ENCODE results near the gene BRD3.

Gene BRD3

GRCh38 chr9:134066913-134067851, 644 bp downstream of the BRD3 start:
- no peak for DNase-seq (ENCODE audit: low read depth, low spot score)

DNA sequence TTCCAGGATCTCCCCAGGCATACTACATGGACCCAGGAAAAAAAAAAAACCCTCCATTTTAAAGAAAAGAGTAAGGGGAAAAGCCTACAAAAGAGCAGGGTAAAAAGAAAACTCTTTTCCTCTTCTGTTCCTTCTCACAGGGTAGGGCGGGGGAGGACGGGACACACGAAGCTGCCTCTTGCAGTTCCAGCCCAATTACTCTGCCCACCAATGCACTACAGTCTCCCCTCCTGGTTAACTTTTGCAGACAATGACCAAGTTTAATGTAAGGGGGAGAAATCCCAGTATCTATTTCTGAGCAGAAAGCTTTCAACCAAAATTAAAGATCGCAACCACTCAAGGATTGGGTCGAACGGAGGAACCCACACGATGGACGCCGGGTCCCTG, 1.3 kb downstream of the BRD3 start:
- no peak for DNase-seq (ENCODE audit: low read depth, low spot score)

- DNase-seq (ENCODE audit: low read depth, low spot score) = no peak
Observed at GRCh38 chr9:134065612-134066419, 2.0 kb downstream of the BRD3 start.

DNA sequence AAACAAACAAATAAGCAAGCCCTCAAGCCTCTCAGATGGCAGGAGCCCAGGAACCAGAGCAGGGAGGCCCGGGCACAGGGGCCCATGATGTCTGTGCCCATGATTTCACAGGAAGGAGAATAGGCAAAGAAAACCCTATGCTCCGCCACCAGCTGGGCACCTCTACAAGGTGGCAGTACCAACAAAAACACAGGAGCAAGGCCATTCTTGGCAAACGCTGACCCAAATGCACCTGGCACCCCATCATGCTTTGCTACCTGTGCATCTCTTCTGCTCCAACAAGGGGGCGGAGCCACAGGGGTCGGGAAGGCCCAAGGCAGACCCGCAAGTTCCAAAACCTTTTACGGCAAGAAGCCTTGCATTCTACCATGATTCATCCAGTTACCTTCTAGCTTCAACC, 3.1 kb downstream of the BRD3 start:
- DNase-seq (ENCODE audit: low read depth, low spot score) = no peak

DNA sequence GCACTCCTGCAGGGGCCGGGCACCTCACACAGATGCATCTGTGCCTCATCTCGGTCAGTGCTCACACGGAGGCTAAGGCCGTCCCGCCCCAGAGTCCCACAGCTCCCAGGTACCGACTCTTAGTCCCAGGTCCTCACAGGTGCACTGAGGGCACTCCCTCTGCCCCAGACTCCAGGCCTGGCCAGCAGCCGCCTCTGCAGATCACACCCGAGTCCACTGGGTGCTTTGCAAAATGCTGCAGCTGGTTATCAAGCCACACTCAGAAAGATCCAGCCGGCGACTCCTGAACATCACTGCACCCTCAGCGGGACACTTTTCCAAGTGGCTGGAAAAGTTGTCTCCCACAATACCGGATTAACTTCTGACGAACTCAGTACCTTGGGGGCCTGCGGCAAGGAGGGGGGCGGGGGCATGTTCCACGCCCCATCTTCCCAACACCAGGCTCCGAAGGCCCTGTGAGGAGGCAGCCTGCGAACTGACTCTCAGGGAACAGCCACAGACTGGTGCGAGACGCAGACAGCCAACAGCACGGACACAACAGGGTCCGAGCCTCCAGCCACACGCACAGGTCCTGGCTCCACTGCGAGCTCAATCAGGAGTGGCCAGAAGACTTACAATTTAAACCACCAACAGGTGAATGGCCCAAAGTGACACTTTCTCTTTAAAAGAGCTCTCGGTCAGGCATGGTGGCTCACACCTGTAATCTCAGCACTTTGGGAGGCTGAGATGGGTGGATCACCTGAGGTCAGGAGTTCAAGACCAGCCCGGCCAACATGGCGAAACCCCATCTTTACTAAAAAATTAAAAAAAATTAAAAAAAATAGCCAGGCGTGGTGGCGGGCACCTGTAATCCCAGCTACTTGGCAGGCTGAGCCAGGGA, 4.0 kb downstream of the BRD3 start:
- no peak for DNase-seq (ENCODE audit: low read depth, low spot score)

GRCh38 chr9:134063088-134063570, 4.7 kb downstream of the BRD3 start:
- DNase-seq (ENCODE audit: low read depth, low spot score) = no peak

GRCh38 chr9:134062461-134063087, 5.3 kb downstream of the BRD3 start:
- DNase-seq (ENCODE audit: low read depth, low spot score) = no peak

- no peak for DNase-seq (ENCODE audit: low read depth, low spot score)
Observed at GRCh38 chr9:134061688-134062371, 6.0 kb downstream of the BRD3 start.

GRCh38 chr9:134061019-134061687, 6.7 kb downstream of the BRD3 start:
- no peak for DNase-seq (ENCODE audit: low read depth, low spot score)

- no peak for DNase-seq (ENCODE audit: low read depth, low spot score)
Observed at GRCh38 chr9:134060546-134060945, 7.3 kb downstream of the BRD3 start.

GRCh38 chr9:134059661-134060395, 8.0 kb downstream of the BRD3 start:
- no peak for DNase-seq (ENCODE audit: low read depth, low spot score)

- no peak for DNase-seq (ENCODE audit: low read depth, low spot score)
Observed at GRCh38 chr9:134059188-134059641, 8.6 kb downstream of the BRD3 start.

DNA sequence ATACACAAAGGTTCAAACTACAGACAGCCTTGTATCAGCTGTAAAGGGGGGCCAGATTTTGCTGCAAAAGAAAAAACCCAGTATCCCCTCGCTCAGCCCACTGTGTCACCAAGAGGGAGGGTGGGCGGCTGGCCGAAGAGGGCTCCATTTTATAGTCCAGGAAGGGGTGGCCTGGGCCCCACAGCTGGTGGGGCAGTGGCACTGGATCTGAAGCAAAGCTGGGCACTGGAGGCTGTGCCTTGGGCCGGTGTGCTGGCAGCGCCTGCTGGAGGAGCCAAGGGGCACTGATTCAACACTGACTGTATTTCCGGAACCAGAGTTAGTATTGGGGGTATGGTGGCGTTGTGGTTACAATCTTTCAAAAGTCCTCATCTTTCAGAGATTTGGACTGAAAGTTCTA, 9.1 kb downstream of the BRD3 start:
- DNase-seq (ENCODE audit: low read depth, low spot score) = no peak

DNA sequence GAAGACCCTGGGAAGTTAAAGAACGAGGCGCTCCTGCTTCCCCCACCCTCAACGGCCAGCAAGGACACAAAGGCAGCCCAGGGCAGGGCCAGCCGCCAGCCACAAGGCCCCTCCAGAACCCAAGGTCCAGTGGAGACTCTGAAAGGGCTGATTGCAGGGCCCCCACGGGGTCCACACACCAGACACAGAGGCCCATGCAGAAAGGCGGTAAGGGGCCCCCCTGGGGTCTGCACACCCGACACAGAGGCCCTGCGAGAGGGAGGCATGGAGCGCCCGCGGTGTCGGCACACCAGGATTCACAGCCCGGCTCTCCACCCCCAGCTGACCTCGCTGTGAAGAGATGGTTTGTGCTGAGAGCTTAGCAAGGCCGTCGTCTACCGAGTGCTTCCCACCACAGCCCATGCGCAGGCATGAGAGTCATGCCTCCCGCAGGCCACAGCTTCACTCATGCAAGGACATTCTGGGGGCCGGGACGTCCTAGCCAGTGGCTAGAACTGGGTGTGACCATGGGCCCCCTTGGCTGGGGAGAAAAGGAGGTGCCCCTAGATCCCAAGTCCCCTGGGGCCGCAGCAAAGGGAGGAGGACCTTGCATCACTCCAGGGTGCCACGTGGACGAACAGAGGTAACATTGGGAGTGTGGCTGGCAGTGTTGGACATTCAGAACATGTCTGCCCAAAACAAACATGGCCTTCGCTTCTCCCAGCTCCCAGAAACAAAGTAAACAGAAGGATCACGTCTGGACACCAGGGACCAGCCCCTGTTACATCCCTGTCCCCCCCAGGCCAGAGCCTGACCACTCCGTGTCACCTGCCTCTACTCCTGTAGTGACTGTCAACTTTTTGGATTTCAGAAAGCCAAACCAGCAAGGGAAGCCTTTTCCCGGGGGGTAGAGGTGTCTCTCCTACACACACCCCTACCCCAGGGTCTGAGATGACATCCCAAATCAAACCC, 9.8 kb downstream of the BRD3 start:
- DNase-seq (ENCODE audit: low read depth, low spot score) = no peak

DNA sequence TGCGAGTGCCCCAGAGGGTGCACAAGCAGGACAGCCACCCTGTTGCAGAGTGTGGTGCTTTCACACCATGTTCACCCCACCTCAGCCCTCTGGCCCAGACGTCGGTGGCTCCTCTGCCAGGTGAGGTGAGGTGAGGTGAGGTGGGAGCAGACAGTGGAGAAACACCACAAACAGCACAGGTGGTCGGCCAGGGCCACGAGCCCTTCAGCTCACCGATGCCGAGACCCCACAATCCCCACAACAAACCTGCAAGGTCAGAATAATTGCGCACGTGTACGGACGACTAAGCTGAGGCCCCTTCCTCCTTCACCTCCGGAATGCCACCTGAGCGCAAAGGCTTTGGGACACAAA, 10.5 kb downstream of the BRD3 start:
- DNase-seq (ENCODE audit: low read depth, low spot score) = no peak

- DNase-seq (ENCODE audit: low read depth, low spot score) = no peak
Observed at GRCh38 chr9:134056483-134057306, 11.1 kb downstream of the BRD3 start.

DNA sequence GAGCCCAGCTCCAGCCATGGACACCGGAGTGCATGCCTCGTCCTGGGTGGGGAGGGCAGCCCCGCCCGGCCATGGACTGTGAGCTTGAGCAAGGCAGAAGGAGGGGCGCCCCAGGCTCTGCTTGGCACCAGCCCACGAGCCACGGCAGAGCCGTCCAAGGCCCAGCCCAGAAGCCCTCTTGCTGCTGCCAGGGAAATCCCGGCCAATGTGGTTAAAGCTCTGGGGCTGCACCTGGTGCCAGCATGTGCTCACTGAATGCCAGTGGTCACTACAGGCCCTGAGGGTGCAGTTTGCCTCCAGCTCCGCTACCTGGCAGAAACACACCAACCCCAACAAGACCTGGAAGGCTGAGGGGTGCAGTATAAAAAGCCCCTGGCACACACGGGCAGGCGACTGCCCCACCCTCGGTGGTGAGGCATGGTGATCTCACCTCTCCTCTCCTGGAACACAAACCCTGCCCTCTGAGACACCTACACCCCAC, 11.8 kb downstream of the BRD3 start:
- no peak for DNase-seq (ENCODE audit: low read depth, low spot score)
